Natural killer cell (primary cell): ENCODE results near the gene GNG4. TPM values are rescaled to one million over a fixed set of nuclear protein-coding genes. Genes with fewer than 3 reads are reported as not detected.

ENCODE experiments used
- ATAC-seq, 3 donors: fragments of 150-1000 bp in 2 of 3; fragments of 200-7000 bp in 1 of 3; cut with Tn5 transposase; 1 replicate in 1 of 3; 2 replicates in 2 of 3; pipeline ENCODE4 v1.10.0; 2021; ENCODE audit warnings: mild to moderate bottlenecking in 2 of 3, moderate library complexity in 2 of 3
- DNase-seq, 2 donors: peaks; one replicate each; pipeline versions ENCODE4 v3.0.0 to v3.0.0-alpha.2; 2013 to 2021; ENCODE audit warnings: mixed read lengths in 1 of 2
- H3K27ac ChIP-seq: one replicate; pipeline ENCODE4 v1.5.1; 2013; ENCODE audit warnings: mild to moderate bottlenecking, low read length
- H3K27me3 ChIP-seq: one replicate; pipeline ENCODE4 v1.6.1; 2013; ENCODE audit warnings: low read length; ENCODE audit not compliant: control insufficient read depth, insufficient read depth
- H3K36me3 ChIP-seq: one replicate; pipeline ENCODE4 v1.6.1; 2013; ENCODE audit warnings: low read length; ENCODE audit not compliant: control insufficient read depth, insufficient read depth
- H3K4me1 ChIP-seq: one replicate; pipeline ENCODE4 v1.6.1; 2013; ENCODE audit warnings: low read length; ENCODE audit not compliant: control insufficient read depth, insufficient read depth
- H3K4me3 ChIP-seq: one replicate; pipeline ENCODE4 v1.5.1; 2013; ENCODE audit warnings: low read length
- H3K9me3 ChIP-seq: one replicate; pipeline ENCODE4 v1.6.1; 2013; ENCODE audit warnings: low read length; ENCODE audit not compliant: control insufficient read depth, insufficient read depth
- H3K27ac Mint-ChIP-seq, 2 donors: one replicate each; pipeline ENCODE4 v1.8.0; 2022; ENCODE audit warnings: mild to moderate bottlenecking in 2 of 2, mixed read lengths in 2 of 2, moderate library complexity in 1 of 2
- H3K27me3 Mint-ChIP-seq, 2 donors: one replicate each; pipeline ENCODE4 v1.8.0; 2022; ENCODE audit warnings: low read depth in 2 of 2, mixed read lengths in 2 of 2
- H3K36me3 Mint-ChIP-seq: one replicate; pipeline ENCODE4 v1.8.0; 2022; ENCODE audit warnings: mixed read lengths
- H3K4me1 Mint-ChIP-seq, 2 donors: one replicate each; pipeline ENCODE4 v1.8.0; 2022; ENCODE audit warnings: mixed read lengths in 2 of 2
- H3K4me3 Mint-ChIP-seq: one replicate; pipeline ENCODE4 v1.8.0; 2022; ENCODE audit warnings: mild to moderate bottlenecking, moderate library complexity, mixed read lengths
- H3K9me3 Mint-ChIP-seq, 2 donors: one replicate each; pipeline ENCODE4 v1.8.0; 2022; ENCODE audit warnings: mixed read lengths in 2 of 2
- WGBS: methylation state at CpG from one replicate; pipeline ENCODE4 v1.1.7; 2013; ENCODE audit warnings: missing lambda C conversion rate; ENCODE audit not compliant: insufficient coverage; 5-methylcytosine and 5-hydroxymethylcytosine counted together
- intact Hi-C: fragments of 100-400 bp; cut with micrococcal nuclease; formaldehyde crosslinking; loops from one replicate; pipeline ENCODE4 v1.14.2; 2022
- total RNA-seq, 4 donors: library from RNA; stranded (reverse); fragments of 120-200 nt in 1 of 4; gene quantifications; one replicate each; pipeline versions ENCODE4 v1.2.3 to v1.2.4, GENCODE V29; 2013 to 2022
- TF ChIP-seq, protein P1 (sequence below): fragments of 200-600 bp; IDR thresholded peaks from one replicate; pipeline ENCODE4 v1.8.0; 2022; ENCODE audit warnings: antibody characterized with exemption

GNG4 gene
- total RNA-seq, 3 donors from 2014 or later (not counting 1 experiment from before 2014, with no cell fraction given): 0.07 to 0.12 TPM; not detected in 1

DNA sequence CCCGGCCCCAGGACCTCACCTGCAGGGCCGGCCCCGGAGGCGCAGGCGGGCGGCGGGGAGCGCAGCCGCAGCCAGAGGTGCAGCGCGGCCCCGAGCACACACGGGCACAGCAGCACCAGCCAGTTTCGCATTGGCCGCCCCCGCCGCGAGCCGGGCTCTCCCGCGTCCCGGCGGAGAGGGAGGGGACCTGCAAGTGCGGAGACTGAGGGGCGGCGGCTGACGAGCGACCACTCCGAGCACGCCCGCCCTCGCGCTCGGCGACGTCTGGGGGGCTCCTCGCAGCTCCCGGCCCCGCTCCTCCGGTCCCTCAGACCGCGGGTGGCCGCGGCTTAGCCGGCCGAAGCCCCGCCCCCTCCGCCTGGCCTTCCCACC lies 145.5 kb downstream of the GNG4 start, which contains the start of gene B3GALNT2:
TSS of gene B3GALNT2 (minus strand) at position 331 of the 372 bp plus-strand sequence. CDS start at position 131, 200 bp downstream.
- no peaks in the 10 kb centered on the region for H3K9me3 Mint-ChIP-seq
- no peaks in the 10 kb centered on the region for H3K9me3 ChIP-seq
- peaks cover 11% of the 10 kb centered on the region for H3K4me1 ChIP-seq
- TF ChIP-seq, protein P1, sequence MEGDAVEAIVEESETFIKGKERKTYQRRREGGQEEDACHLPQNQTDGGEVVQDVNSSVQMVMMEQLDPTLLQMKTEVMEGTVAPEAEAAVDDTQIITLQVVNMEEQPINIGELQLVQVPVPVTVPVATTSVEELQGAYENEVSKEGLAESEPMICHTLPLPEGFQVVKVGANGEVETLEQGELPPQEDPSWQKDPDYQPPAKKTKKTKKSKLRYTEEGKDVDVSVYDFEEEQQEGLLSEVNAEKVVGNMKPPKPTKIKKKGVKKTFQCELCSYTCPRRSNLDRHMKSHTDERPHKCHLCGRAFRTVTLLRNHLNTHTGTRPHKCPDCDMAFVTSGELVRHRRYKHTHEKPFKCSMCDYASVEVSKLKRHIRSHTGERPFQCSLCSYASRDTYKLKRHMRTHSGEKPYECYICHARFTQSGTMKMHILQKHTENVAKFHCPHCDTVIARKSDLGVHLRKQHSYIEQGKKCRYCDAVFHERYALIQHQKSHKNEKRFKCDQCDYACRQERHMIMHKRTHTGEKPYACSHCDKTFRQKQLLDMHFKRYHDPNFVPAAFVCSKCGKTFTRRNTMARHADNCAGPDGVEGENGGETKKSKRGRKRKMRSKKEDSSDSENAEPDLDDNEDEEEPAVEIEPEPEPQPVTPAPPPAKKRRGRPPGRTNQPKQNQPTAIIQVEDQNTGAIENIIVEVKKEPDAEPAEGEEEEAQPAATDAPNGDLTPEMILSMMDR: no peak
- peaks cover 21 to 26% of the 10 kb centered on the region in 2 donors for H3K4me1 Mint-ChIP-seq
- no peaks in the 10 kb centered on the region for H3K36me3 Mint-ChIP-seq
- DNase-seq (no peak), ATAC-seq (peak; percentile 46 to 65 (median 62))
- no peaks in the 10 kb centered on the region for H3K27me3 ChIP-seq
- under 1% methylated on average over 48 of the region's 48 CpGs for WGBS
- H3K4me3 ChIP-seq: peak within 1 kb of the TSS; percentile 98
- H3K36me3 ChIP-seq: no peaks in the 10 kb centered on the region
- H3K27me3 Mint-ChIP-seq: no peaks in the 10 kb centered on the region
- intact Hi-C loops: loop anchor here (10.0 kb wide), 3 partner anchors 361 to 1129 kb away; partner anchors contain the start of genes COA6, ERO1B and LYST
- H3K27ac Mint-ChIP-seq: peak within 1 kb of the TSS; percentile 96 to 98
- peak within 1 kb of the TSS; percentile 96 for H3K27ac ChIP-seq
- H3K4me3 Mint-ChIP-seq: peak within 1 kb of the TSS; percentile 99

DNA sequence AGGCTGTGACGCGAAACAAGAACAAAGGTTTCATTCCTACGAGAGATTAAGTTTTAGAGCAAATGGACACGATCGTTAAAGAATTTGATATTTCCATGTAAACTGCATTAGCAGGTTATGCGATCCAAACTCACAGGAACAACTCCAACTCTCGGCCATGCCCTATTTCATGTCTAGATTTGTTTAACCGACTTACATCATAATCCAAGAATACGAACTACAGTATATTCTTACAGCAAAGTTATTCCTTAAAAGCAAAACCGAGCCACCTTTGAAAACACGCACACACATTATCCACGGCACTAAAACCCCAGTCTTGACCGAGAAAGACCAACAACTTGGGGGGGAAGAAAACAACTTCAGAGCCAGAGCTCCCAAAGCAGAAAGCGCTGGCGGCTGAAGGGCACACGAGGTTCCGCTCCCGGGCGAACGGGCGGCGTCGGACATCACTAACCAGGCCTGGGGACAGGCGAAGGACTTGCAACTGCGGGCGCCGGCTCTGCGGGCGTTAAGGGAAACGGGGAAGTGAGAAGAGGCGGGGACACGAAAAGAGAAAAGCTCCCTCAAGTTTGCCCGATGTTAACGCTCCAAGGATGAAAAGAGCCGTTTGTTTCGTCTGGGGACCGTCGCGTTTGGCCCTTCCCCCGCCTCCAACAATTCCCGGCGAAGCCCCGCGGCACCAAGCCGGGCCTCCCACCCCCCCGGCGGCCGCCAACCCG lies 146.0 kb downstream of the GNG4 start:
- Mint-ChIP-seq H3K4me3 (peak overlapping the region; percentile 99), H3K4me1 (peaks cover 21 to 26% of the 10 kb centered on the region in 2 donors), H3K27me3 (no peaks in the 10 kb centered on the region), H3K9me3 (no peaks in the 10 kb centered on the region), H3K27ac (peak overlapping the region; percentile 94 to 98), H3K36me3 (no peaks in the 10 kb centered on the region)
- ATAC-seq: no peak
- Histone ChIP-seq H3K27me3 (no peaks in the 10 kb centered on the region), H3K9me3 (no peaks in the 10 kb centered on the region), H3K4me3 (peak overlapping the region; percentile 98), H3K4me1 (peaks cover 11% of the 10 kb centered on the region), H3K36me3 (no peaks in the 10 kb centered on the region), H3K27ac (peak overlapping the region; percentile 96)
- DNase-seq: peak; percentile 34 to 35
- WGBS: 2% methylated on average over 49 of the region's 49 CpGs
- TF ChIP-seq, protein P1: no peak
- intact Hi-C loops: loop anchor here (1.0 to 10.0 kb wide), 4 partner anchors 139 to 1129 kb away; partner anchors contain the start of genes COA6, ERO1B and LYST

DNA sequence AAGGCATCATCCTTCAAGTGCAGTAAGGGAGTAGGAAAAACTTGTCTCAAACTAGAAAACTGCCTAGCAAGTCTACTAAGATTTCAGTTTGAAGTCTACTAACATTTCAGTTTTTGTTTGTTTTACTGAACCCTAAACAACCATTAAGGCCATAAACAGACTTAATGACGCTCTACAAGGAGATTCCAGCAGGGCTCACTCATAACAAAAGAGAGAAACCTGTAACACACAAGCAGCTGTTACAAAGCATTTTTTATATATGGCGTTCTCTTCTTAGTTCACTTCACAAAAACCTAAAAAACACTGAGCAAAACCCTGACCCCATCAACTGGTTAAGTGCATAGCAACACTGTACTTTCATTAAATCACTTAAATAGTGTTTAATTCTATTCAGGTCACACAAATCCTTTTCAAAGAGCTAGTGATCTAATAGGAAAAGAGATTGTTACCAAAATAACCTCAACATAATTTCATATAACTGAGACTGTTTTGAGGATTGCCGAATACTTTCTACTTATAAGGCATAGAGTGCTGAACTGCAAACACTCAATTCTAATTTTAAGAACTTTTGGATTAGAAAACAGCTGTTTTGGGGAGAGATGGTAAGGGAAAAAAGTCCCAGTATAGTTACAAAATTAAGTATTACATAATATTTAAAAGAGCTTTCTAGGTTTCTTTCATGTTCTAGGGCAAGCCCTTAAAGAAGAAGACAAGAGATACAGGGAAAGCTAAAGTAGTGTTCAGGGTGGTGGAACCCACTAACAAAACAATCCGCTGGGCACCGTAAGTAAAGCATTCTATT lies 146.8 kb downstream of the GNG4 start:
- no peaks in the 10 kb centered on the region for H3K9me3 Mint-ChIP-seq
- H3K9me3 ChIP-seq: no peaks in the 10 kb centered on the region
- H3K36me3 Mint-ChIP-seq: no peaks in the 10 kb centered on the region
- peak overlapping the region; percentile 98 for H3K4me3 ChIP-seq
- intact Hi-C loops: loop anchor here (1.0 to 10.0 kb wide), 4 partner anchors 139 to 1128 kb away; partner anchors contain the start of genes COA6, ERO1B and LYST
- WGBS: 45% methylated on average over 4 of the region's 5 CpGs
- H3K27me3 Mint-ChIP-seq: no peaks in the 10 kb centered on the region
- TF ChIP-seq, protein P1: no peak
- H3K27ac ChIP-seq: no peak overlapping the region
- H3K4me3 Mint-ChIP-seq: peak overlapping the region; percentile 99
- peaks cover 21 to 26% of the 10 kb centered on the region in 2 donors for H3K4me1 Mint-ChIP-seq
- DNase-seq (no peak), ATAC-seq (no peak)
- no peaks in the 10 kb centered on the region for H3K27me3 ChIP-seq
- peak overlapping the region; percentile 94 to 98 for H3K27ac Mint-ChIP-seq
- H3K36me3 ChIP-seq: no peaks in the 10 kb centered on the region
- peaks cover 11% of the 10 kb centered on the region for H3K4me1 ChIP-seq
